ENCODE data around the gene PCYOX1L.

- TF ChIP-seq EZH2phosphoT487 (IDR thresholded peaks at IDR 0.05; ENCODE audit: insufficient read depth, low read depth) (no peak), EZH2 (IDR thresholded peaks at IDR 0.05; ENCODE audit: insufficient read depth, poor library complexity, severe bottlenecking) (no peak)
Observed at GRCh38 chr5:149415066-149415967, 57.5 kb downstream of the PCYOX1L start.

Data from GM23248 (cell line).